Measurements from ENCODE around the gene SLC2A6. TPM values are rescaled to one million over a fixed set of nuclear protein-coding genes. Genes with fewer than 3 reads are reported as not detected.

The SLC2A6 gene
- total RNA-seq, 6 experiments from 2014 or later, result 9.4 to 12.6 (median 11.3) TPM

DNA sequence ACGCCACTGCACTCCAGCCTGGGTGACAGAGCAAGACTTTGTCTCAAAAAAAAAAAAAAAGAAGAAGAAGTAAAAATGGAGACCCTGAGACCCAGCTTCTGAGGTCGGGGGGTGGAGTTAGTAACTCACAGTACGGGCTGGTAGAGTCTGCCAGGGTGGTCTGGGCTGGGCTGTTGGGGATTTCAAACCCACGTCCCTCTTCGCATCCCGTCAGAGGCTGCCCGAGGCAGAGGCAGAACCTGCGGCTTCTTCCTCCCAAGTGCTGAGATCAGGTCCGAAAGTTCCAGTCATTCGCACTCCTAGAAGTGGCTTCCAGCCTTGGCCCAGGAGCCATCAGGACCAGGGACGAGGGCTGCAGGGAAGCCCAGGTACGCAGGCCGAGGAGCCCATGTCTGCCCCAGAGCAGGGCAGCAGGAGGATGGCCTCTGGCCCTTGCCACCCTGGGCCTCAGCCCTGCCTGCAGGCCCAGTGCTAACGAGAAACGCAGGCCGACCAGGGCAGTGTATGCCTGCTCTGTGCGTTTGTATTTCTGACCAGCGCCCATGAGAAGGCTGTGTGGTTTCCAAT, 9.9 kb upstream of the SLC2A6 start:
- no peaks in the 10 kb centered on the region for H3K4me1 Mint-ChIP-seq (ENCODE audit: low read depth)
- no peaks in the 10 kb centered on the region for H3K9me3 Mint-ChIP-seq
- H3K36me3 Mint-ChIP-seq (ENCODE audit: low read depth), result no peaks in the 10 kb centered on the region
- TF ChIP-seq CTCF (IDR thresholded peaks at IDR 0.05), result no peak
- H3K27ac Mint-ChIP-seq, result no peak overlapping the region
- DNase-seq, result no peak
- H3K27me3 Mint-ChIP-seq (ENCODE audit: insufficient read depth), result peaks cover 23% of the 10 kb centered on the region
- no peak overlapping the region for H3K4me3 Mint-ChIP-seq

GRCh38 chr9:133487331-133487725, 8.4 kb upstream of the SLC2A6 start:
- Mint-ChIP-seq H3K27ac (no peak overlapping the region), H3K4me3 (no peak overlapping the region), H3K9me3 (no peaks in the 10 kb centered on the region), H3K27me3 (ENCODE audit: insufficient read depth) (peaks cover 26% of the 10 kb centered on the region), H3K4me1 (ENCODE audit: low read depth) (no peaks in the 10 kb centered on the region), H3K36me3 (ENCODE audit: low read depth) (no peaks in the 10 kb centered on the region)
- no peak for DNase-seq
- TF ChIP-seq CTCF (IDR thresholded peaks at IDR 0.05), result no peak

DNA sequence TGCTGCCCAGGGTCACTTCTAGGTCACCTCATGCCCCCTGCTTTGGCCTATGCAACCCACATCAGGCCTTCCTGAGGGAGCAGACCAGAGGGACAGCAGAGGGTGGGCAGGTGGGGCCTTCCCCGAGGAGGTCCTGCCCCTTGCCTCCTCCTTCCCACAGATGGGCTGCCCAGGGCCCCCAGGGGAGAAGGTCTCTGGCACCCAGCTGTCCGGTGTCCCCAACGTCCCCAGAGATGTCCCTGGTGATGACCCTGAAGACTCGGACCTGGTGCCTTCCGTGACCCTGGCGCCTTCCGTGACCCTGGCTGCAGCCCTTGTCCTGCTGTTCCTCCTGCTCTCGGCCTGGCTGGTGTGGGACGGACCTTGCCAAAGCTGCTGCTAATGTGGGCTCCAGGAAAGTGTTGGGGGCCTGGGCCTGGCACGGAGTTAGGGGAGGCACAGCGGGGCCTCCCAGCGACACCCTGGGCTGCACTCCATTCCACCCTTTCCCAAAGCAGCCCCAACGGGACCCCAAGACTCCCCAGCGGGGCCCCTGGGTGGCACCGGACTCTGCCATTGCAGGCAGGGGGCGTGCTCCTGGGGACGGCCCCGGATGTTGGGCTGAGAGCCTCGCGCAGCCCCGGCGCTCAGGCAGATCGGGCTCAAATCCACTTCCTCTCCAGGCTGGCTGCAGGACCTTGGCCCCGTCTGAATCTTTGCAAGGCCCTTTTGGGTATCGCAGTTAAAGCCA, 6.8 kb upstream of the SLC2A6 start:
- Mint-ChIP-seq H3K27me3 (ENCODE audit: insufficient read depth) (peaks cover 26% of the 10 kb centered on the region), H3K36me3 (ENCODE audit: low read depth) (no peaks in the 10 kb centered on the region), H3K4me3 (no peak overlapping the region), H3K4me1 (ENCODE audit: low read depth) (no peaks in the 10 kb centered on the region), H3K9me3 (no peaks in the 10 kb centered on the region), H3K27ac (no peak overlapping the region)
- no peak for TF ChIP-seq CTCF (IDR thresholded peaks at IDR 0.05)
- DNase-seq, result no peak

GRCh38 chr9:133484671-133485437, 6.0 kb upstream of the SLC2A6 start:
- Mint-ChIP-seq H3K4me1 (ENCODE audit: low read depth) (no peaks in the 10 kb centered on the region), H3K27ac (no peak overlapping the region), H3K27me3 (ENCODE audit: insufficient read depth) (peaks cover 19% of the 10 kb centered on the region), H3K36me3 (ENCODE audit: low read depth) (no peaks in the 10 kb centered on the region), H3K9me3 (no peaks in the 10 kb centered on the region), H3K4me3 (no peak overlapping the region)
- no peak for DNase-seq
- TF ChIP-seq CTCF (IDR thresholded peaks at IDR 0.05), result no peak

DNA sequence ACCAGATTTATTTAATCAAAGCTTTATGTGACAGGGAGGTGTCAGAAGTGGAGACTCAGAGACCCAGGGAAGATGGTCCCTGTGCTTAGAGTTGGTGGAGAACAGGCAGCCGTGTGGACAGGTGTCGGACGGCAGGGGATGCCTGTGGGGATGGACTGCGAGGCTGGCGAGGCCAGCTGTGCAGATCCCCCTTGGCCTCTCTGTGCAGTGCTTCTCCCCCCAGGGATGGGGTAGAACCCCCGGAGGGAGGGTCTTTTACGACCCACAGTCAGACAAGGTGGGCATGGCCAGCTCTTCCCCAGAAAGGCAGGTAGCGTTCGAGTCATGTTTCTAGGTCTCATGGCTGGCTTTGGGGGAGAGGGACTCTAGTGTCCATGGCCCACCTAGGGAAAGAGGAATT, 4.7 kb upstream of the SLC2A6 start:
- peaks cover 12% of the 10 kb centered on the region for H3K27me3 Mint-ChIP-seq (ENCODE audit: insufficient read depth)
- TF ChIP-seq CTCF (IDR thresholded peaks at IDR 0.05), result no peak
- no peak for DNase-seq

More for the DNA sequence above, 4.7 kb upstream of the SLC2A6 start:
- H3K27ac Mint-ChIP-seq, result no peak overlapping the region
- no peaks in the 10 kb centered on the region for H3K36me3 Mint-ChIP-seq (ENCODE audit: low read depth)
- no peaks in the 10 kb centered on the region for H3K4me1 Mint-ChIP-seq (ENCODE audit: low read depth)
- H3K9me3 Mint-ChIP-seq, result no peaks in the 10 kb centered on the region
- no peak overlapping the region for H3K4me3 Mint-ChIP-seq

Measured in HFFc6 (cell line).